ENCODE data around the gene KLRK1. TPM values are rescaled to one million over a fixed set of nuclear protein-coding genes. Genes with fewer than 3 reads are reported as not detected.
"Not testable (repeated sequence)": the region's sequence is repeated elsewhere in the genome, so short reads cannot be mapped to it uniquely, and the experiment has no call there.

The KLRK1 gene
- total and polyA plus RNA-seq, 4 donors = 0.59 to 3.5 (median 1.7) TPM

GRCh38 chr12:10339053-10339840 is 50.6 kb downstream of the KLRK1 start:
- Histone ChIP-seq H3K27me3 (ENCODE audit: control insufficient read depth in 1 of 2, insufficient read depth in 2 of 2, low read length in 1 of 2) (no peaks in the 10 kb centered on the region), H3K27ac (ENCODE audit: low read depth in 1 of 2, low read length in 2 of 2) (no peak overlapping the region), H3K36me3 (ENCODE audit: control insufficient read depth in 1 of 2, insufficient read depth in 2 of 2, low read length in 1 of 2) (no peaks in the 10 kb centered on the region), H3K4me3 (ENCODE audit: low read length in 2 of 2) (no peak overlapping the region), H3K9me3 (ENCODE audit: control insufficient read depth, low read length) (no peaks in the 10 kb centered on the region), H3K4me1 (ENCODE audit: control insufficient read depth in 1 of 2, insufficient read depth in 2 of 2, low read length in 2 of 2) (no peaks in the 10 kb centered on the region)
- 75 to 77% methylated on average over 9 of the region's 9 CpGs for WGBS, 2 donors
- no peak for DNase-seq
- no peak for ATAC-seq (ENCODE audit: low FRiP score)
- intact Hi-C loops (cut with DNase I) = no loop called here

- H3K4me3 ChIP-seq (ENCODE audit: low read length in 2 of 2); H3K27ac ChIP-seq (ENCODE audit: low read depth in 1 of 2, low read length in 2 of 2); ATAC-seq (ENCODE audit: low FRiP score); intact Hi-C loops (cut with DNase I); H3K27me3 ChIP-seq (ENCODE audit: control insufficient read depth in 1 of 2, insufficient read depth in 2 of 2, low read length in 1 of 2); H3K9me3 ChIP-seq (ENCODE audit: control insufficient read depth, low read length); H3K36me3 ChIP-seq (ENCODE audit: control insufficient read depth in 1 of 2, insufficient read depth in 2 of 2, low read length in 1 of 2); DNase-seq; H3K4me1 ChIP-seq (ENCODE audit: control insufficient read depth in 1 of 2, insufficient read depth in 2 of 2, low read length in 2 of 2): not testable (repeated sequence)
- 83 to 84% methylated on average over 4 of the region's 4 CpGs for WGBS, 2 donors
Observed at GRCh38 chr12:10338470-10338869, 51.4 kb downstream of the KLRK1 start.

DNA sequence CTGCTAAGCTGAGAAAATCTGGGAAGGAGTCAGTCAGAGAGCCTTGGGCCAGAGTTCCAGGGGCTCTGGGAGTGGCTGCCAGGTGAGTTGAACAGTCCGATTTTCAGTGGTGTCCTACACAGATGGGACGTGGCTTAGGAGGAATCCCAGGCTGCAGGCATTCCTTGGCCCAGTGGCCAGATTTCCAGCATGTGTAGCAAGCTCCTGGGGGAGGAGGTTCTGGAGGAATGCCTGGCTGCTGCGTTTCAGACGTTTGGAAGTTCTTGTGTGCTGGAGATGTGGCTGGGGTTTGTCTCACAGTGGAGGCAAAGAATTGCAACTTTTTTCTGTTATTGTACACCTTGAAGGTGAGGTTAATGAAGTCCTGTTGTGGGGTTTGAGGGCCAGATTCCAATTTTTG is 53.6 kb downstream of the KLRK1 start:
- ATAC-seq (ENCODE audit: low FRiP score); DNase-seq; H3K27ac ChIP-seq (ENCODE audit: low read depth in 1 of 2, low read length in 2 of 2); intact Hi-C loops (cut with DNase I); H3K4me1 ChIP-seq (ENCODE audit: control insufficient read depth in 1 of 2, insufficient read depth in 2 of 2, low read length in 2 of 2); H3K9me3 ChIP-seq (ENCODE audit: control insufficient read depth, low read length); H3K4me3 ChIP-seq (ENCODE audit: low read length in 2 of 2); H3K27me3 ChIP-seq (ENCODE audit: control insufficient read depth in 1 of 2, insufficient read depth in 2 of 2, low read length in 1 of 2); H3K36me3 ChIP-seq (ENCODE audit: control insufficient read depth in 1 of 2, insufficient read depth in 2 of 2, low read length in 1 of 2): not testable (repeated sequence)
- 22 to 35% methylated on average over 4 of the region's 4 CpGs for WGBS, 2 donors

DNA sequence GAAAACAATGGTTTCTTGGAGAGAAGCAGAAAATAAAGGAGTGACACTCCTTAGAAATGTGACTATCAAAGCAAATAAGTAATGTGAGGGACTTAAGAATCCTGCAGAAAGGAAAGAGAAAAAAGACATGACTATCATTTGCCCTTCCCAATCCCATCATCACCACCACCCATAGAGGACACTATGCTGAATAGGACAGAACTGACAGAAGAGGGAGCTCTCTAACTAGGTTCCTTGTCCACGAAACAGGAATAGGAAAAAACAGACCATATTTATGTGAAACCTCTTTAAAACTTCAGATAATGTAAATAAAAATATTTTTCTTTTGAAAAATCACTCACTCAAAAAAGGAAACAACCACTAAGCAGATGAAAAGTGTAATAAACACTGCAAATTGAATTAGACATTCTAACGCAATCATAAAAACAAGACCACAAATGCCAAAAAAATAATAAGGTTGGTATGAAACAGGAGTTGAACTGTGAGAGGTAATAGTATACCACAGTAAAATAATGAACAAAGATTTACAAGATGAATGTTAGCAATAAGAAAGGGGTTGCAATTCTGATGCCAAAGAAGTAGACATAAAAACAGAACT is 58.1 kb downstream of the KLRK1 start:
- Histone ChIP-seq H3K36me3 (ENCODE audit: control insufficient read depth in 1 of 2, insufficient read depth in 2 of 2, low read length in 1 of 2) (no peaks in the 10 kb centered on the region), H3K27me3 (ENCODE audit: control insufficient read depth in 1 of 2, insufficient read depth in 2 of 2, low read length in 1 of 2) (no peaks in the 10 kb centered on the region), H3K4me3 (ENCODE audit: low read length in 2 of 2) (no peak overlapping the region), H3K27ac (ENCODE audit: low read depth in 1 of 2, low read length in 2 of 2) (no peak overlapping the region), H3K4me1 (ENCODE audit: control insufficient read depth in 1 of 2, insufficient read depth in 2 of 2, low read length in 2 of 2) (no peaks in the 10 kb centered on the region), H3K9me3 (ENCODE audit: control insufficient read depth, low read length) (no peaks in the 10 kb centered on the region)
- DNase-seq (no peak), ATAC-seq (ENCODE audit: low FRiP score) (no peak)
- WGBS, 2 donors = 35 to 36% methylated on average over 2 of the region's 2 CpGs
- intact Hi-C loops (cut with DNase I) = loop anchor here (5.0 kb wide), 1 partner anchor 231 kb away; no protein-coding TSS in a partner anchor

GRCh38 chr12:10328691-10329090 is 61.1 kb downstream of the KLRK1 start:
- H3K27me3 ChIP-seq (ENCODE audit: control insufficient read depth in 1 of 2, insufficient read depth in 2 of 2, low read length in 1 of 2); H3K4me1 ChIP-seq (ENCODE audit: control insufficient read depth in 1 of 2, insufficient read depth in 2 of 2, low read length in 2 of 2); H3K27ac ChIP-seq (ENCODE audit: low read depth in 1 of 2, low read length in 2 of 2); DNase-seq; H3K36me3 ChIP-seq (ENCODE audit: control insufficient read depth in 1 of 2, insufficient read depth in 2 of 2, low read length in 1 of 2); intact Hi-C loops (cut with DNase I); ATAC-seq (ENCODE audit: low FRiP score); H3K9me3 ChIP-seq (ENCODE audit: control insufficient read depth, low read length); H3K4me3 ChIP-seq (ENCODE audit: low read length in 2 of 2): not testable (repeated sequence)
- 65 to 71% methylated on average over 2 of the region's 2 CpGs for WGBS, 2 donors

Other genes starting within 250 kb of the KLRK1 start
- 1 to 10 TPM; 8.4 to 9.3 TPM for gene OLR1, start 217.9 kb downstream of the KLRK1 start, total RNA-seq
- gene OLR1, start 217.9 kb downstream of the KLRK1 start, polyA plus RNA-seq = 1 to 10 TPM in 1 of 2 donors, not detected in 1; 4.4 TPM
- gene TMEM52B, start 211.0 kb downstream of the KLRK1 start, total RNA-seq = under 1 TPM; 0.13 to 0.27 TPM
- gene TMEM52B, start 211.0 kb downstream of the KLRK1 start, polyA plus RNA-seq = under 1 TPM; 0.05 to 0.63 TPM
- 100 to 1,000 TPM; 103 to 111 TPM for gene GABARAPL1, start 177.2 kb downstream of the KLRK1 start, total RNA-seq
- gene GABARAPL1, start 177.2 kb downstream of the KLRK1 start, polyA plus RNA-seq = 10 to 100 TPM; 74.5 to 84.1 TPM
- 1 to 10 TPM; 4.4 to 6.5 TPM for gene KLRD1, start 82.2 kb downstream of the KLRK1 start, total RNA-seq
- gene KLRD1, start 82.2 kb downstream of the KLRK1 start, polyA plus RNA-seq = 1 to 10 TPM in 1 of 2 donors, under 1 TPM in 1; 0.18 to 1.8 TPM
- under 1 TPM; 0.51 to 0.78 TPM for gene KLRC4, start 19.7 kb upstream of the KLRK1 start, total RNA-seq
- gene KLRC4, start 19.7 kb upstream of the KLRK1 start, polyA plus RNA-seq = under 1 TPM in 1 of 2 donors, not detected in 1; 0.56 TPM
- not detected for gene KLRC3, start 30.6 kb upstream of the KLRK1 start, total RNA-seq
- gene KLRC3, start 30.6 kb upstream of the KLRK1 start, polyA plus RNA-seq = not detected
- gene KLRC2, start 46.0 kb upstream of the KLRK1 start, total RNA-seq = under 1 TPM in 1 of 2 donors, not detected in 1; 0.65 TPM
- gene KLRC2, start 46.0 kb upstream of the KLRK1 start, polyA plus RNA-seq = 1 to 10 TPM in 1 of 2 donors, not detected in 1; 2.1 TPM
- gene KLRC1, start 63.3 kb upstream of the KLRK1 start, total RNA-seq = 1 to 10 TPM in 1 of 2 donors, not detected in 1; 1.0 TPM
- gene KLRC1, start 63.3 kb upstream of the KLRK1 start, polyA plus RNA-seq = not detected
- gene EIF2S3B, start 115.8 kb upstream of the KLRK1 start, total RNA-seq = under 1 TPM; 0.45 to 0.69 TPM
- 1 to 10 TPM in 1 of 2 donors, under 1 TPM in 1; 0.59 to 2.5 TPM for gene EIF2S3B, start 115.8 kb upstream of the KLRK1 start, polyA plus RNA-seq
- 10 to 100 TPM; 13.6 to 18.1 TPM for gene MAGOHB, start 223.6 kb upstream of the KLRK1 start, total RNA-seq
- gene MAGOHB, start 223.6 kb upstream of the KLRK1 start, polyA plus RNA-seq = 10 to 100 TPM; 16.4 to 27.4 TPM

All from aorta (tissue), 5 donors.